Measurements from ENCODE around the gene CHD5.

The CHD5 gene

GRCh38 chr1:6077919-6078318 is 102.2 kb downstream of the CHD5 start:
- TF ChIP-seq GATA3 (IDR thresholded peaks at IDR 0.05; ENCODE audit: low read depth, low read length) (no peak), GATA2 (IDR thresholded peaks at IDR 0.05; ENCODE audit: low read depth, low read length) (no peak)

DNA sequence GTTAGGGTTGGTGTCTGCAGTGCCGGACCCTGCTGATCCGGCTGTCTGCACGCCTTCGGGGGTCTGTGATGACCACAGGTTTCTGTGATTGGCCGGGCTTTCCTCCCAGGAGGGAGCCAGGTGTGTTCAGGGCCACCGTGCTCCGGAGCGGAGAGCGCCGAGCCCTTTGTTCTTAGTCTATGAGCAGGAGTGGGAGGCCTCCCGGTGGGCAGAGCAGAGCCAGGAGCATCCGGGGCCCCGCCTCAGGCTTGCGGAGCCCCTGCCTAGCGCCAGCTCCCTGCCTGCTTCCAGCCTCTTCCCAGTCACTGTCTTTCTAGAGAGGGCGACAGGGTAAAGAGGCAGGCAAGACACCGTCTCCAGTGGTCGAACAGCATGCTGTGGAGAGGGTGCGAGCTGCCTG is 102.6 kb downstream of the CHD5 start:
- TF ChIP-seq GATA3 (IDR thresholded peaks at IDR 0.05; ENCODE audit: low read depth, low read length) (no peak), GATA2 (IDR thresholded peaks at IDR 0.05; ENCODE audit: low read depth, low read length) (no peak)

DNA sequence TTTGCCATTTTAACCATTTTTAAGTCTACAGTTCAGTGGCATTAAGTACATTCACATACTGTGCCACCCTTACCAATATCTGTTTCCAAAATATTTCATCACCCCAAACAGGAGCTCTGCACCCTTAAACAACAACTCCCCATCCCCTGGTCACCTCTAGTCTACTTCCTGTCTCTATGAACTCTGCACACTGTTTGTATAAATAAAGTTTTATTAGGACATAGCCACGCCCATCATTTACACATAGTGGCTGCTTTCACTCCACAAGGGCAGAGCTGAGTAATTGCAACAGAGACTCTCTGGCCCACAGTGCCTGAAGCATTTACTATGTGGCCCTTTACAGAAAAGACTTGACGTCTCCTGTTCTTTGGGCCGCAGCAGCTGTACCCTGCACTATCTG is 104.4 kb downstream of the CHD5 start:
- TF ChIP-seq GATA3 (IDR thresholded peaks at IDR 0.05; ENCODE audit: low read depth, low read length) (no peak), GATA2 (IDR thresholded peaks at IDR 0.05; ENCODE audit: low read depth, low read length) (no peak)

DNA sequence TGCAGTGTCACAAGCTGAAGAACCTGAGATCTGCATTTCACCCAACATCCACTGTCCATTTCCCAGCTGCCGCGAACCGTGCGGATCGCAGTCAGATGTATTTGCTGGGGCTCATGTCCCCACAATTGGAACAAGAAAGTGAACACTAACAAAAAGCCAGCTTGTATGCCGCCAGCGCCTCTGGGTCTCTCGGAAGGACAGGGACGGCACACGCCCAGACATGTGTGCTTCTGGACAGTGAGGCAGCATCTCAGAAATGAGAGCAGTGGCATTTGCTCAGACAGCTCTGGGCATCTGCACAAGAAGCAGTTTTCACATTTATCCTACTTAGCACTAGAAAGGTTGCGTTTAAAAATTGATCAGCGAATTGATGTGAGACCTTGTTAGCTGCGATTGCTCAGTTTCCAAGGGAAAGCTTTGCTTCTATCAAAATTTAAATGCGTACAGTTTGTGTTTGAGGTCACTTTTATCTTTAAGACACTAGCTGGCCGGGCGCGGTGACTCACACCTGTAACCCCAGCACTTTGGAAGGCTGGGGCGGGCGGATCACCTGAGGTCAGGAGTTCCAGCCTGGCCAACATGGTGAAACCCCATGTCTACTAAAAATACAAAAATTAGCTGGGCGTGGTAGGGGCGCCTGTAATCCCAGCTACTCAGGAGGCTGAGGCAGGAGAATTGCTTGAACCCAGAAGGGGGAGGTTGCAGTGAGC is 105.8 kb downstream of the CHD5 start:
- TF ChIP-seq GATA2 (IDR thresholded peaks at IDR 0.05; ENCODE audit: low read depth, low read length) (no peak), GATA3 (IDR thresholded peaks at IDR 0.05; ENCODE audit: low read depth, low read length) (no peak)

DNA sequence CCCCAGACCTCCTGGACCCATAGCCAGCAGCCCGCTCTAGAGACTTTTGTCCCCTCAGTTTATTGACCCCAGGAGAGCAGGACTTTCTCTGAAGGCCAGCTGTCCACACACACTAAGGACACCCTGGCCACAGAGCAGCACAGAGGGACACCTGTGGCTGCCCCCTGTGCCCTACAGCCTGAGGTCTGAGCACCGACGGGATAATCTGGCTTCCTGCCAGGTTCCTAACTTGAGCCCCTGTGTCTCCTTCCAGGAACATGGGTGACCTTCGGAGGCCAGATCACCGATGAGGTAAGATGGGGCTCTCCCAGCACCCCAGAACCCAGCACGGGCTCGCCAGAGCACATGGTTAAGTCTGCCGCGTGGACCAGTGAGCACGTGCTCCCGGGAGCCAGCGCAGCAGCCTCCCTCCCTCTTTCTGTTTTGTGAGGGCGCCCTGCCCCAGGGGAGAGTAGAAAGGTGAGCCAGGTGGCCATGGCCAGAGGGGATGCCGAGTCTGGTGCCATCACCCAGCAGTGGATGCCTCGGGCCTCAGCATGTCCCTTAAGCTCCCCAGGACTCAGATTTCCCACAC is 106.6 kb downstream of the CHD5 start:
- TF ChIP-seq GATA2 (IDR thresholded peaks at IDR 0.05; ENCODE audit: low read depth, low read length), result no peak

- TF ChIP-seq GATA2 (IDR thresholded peaks at IDR 0.05; ENCODE audit: low read depth, low read length) (no peak), GATA3 (IDR thresholded peaks at IDR 0.05; ENCODE audit: low read depth, low read length) (no peak)
These were observed 107.2 kb downstream of the CHD5 start for GRCh38 chr1:6072774-6073479.

- TF ChIP-seq GATA3 (IDR thresholded peaks at IDR 0.05; ENCODE audit: low read depth, low read length) (no peak), GATA2 (IDR thresholded peaks at IDR 0.05; ENCODE audit: low read depth, low read length) (no peak)
These were observed 108.9 kb downstream of the CHD5 start for GRCh38 chr1:6071219-6071618.

- TF ChIP-seq GATA2 (IDR thresholded peaks at IDR 0.05; ENCODE audit: low read depth, low read length) (no peak), GATA3 (IDR thresholded peaks at IDR 0.05; ENCODE audit: low read depth, low read length) (no peak)
These were observed 109.6 kb downstream of the CHD5 start for GRCh38 chr1:6070450-6070974.

- TF ChIP-seq GATA2 (IDR thresholded peaks at IDR 0.05; ENCODE audit: low read depth, low read length) (no peak), GATA3 (IDR thresholded peaks at IDR 0.05; ENCODE audit: low read depth, low read length) (no peak)
These were observed 110.5 kb downstream of the CHD5 start for GRCh38 chr1:6069573-6069972.

- TF ChIP-seq GATA3 (IDR thresholded peaks at IDR 0.05; ENCODE audit: low read depth, low read length) (no peak), GATA2 (IDR thresholded peaks at IDR 0.05; ENCODE audit: low read depth, low read length) (no peak)
These were observed 111.2 kb downstream of the CHD5 start for GRCh38 chr1:6068932-6069331.

GRCh38 chr1:6068073-6068472 is 112.0 kb downstream of the CHD5 start:
- TF ChIP-seq GATA2 (IDR thresholded peaks at IDR 0.05; ENCODE audit: low read depth, low read length), result no peak
- no peak for TF ChIP-seq GATA3 (IDR thresholded peaks at IDR 0.05; ENCODE audit: low read depth, low read length)

GRCh38 chr1:6066680-6067079 is 113.4 kb downstream of the CHD5 start:
- TF ChIP-seq GATA2 (IDR thresholded peaks at IDR 0.05; ENCODE audit: low read depth, low read length), result no peak
- no peak for TF ChIP-seq GATA3 (IDR thresholded peaks at IDR 0.05; ENCODE audit: low read depth, low read length)

DNA sequence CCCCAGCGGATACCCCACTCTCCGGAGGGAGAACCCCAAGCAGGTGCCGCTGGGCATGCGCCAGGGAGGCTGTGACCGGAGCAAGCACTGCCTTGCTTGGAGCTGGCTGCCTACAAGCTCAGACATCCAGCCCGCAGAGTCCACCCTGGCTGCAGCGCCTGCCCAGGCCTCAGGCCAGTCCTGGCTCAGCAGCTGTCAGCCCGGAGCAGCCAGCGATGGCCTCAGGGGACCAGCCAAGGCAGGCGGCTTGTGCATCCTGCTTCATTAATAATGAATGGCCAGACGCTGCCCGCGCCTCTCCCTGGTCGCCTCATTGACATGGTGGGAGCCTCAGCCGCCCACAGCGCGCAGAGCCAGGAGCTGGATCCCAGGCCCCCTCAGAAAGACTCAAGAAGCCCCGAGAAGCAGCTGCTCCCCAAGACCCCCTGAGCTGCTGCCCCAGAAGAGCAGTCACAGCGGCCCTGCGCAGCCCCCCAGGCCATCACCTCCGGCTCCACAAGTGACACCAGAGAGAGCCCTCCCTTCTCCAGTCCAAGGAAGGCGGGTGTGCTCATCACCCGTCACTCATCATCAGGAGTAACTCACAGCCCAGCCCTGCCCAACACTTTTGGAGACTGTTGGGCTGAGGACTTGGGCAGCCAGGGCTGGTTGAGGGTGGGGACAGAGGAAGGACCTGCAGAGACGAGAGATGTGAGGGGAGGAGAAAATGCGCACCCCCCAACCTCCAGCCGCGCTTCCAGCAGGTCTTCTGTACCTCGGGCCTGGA is 114.8 kb downstream of the CHD5 start:
- TF ChIP-seq GATA3 (IDR thresholded peaks at IDR 0.05; ENCODE audit: low read depth, low read length) (no peak), GATA2 (IDR thresholded peaks at IDR 0.05; ENCODE audit: low read depth, low read length) (no peak)

GRCh38 chr1:6062670-6063069 is 117.5 kb downstream of the CHD5 start:
- no peak for TF ChIP-seq GATA2 (IDR thresholded peaks at IDR 0.05; ENCODE audit: low read depth, low read length)
- no peak for TF ChIP-seq GATA3 (IDR thresholded peaks at IDR 0.05; ENCODE audit: low read depth, low read length)

Data from SH-SY5Y (cell line).